ENCODE data around the gene MDGA2.
"Not testable (repeated sequence)": the region's sequence is repeated elsewhere in the genome, so short reads cannot be mapped to it uniquely, and the experiment has no call there.

Gene MDGA2

DNA sequence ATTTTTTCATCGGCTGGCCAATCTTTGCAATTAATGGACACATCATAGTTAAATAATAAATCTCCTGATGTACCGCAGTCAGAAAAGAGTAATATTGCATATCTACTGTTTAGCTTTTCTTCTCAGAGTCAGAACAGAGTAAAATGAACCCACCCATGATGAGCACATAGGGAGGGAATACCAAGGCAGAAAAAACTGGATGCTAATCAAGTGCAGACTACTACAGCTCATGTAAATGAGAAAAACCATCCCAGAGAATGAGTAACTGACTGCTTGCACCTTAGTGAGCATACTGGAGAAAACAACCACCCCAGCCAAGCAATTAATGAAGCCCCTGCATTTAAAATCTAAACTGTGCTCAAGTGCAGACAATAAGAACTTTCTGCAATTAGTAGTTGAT is 483.7 kb downstream of the MDGA2 start:
- no peak overlapping the region for H3K27ac ChIP-seq

DNA sequence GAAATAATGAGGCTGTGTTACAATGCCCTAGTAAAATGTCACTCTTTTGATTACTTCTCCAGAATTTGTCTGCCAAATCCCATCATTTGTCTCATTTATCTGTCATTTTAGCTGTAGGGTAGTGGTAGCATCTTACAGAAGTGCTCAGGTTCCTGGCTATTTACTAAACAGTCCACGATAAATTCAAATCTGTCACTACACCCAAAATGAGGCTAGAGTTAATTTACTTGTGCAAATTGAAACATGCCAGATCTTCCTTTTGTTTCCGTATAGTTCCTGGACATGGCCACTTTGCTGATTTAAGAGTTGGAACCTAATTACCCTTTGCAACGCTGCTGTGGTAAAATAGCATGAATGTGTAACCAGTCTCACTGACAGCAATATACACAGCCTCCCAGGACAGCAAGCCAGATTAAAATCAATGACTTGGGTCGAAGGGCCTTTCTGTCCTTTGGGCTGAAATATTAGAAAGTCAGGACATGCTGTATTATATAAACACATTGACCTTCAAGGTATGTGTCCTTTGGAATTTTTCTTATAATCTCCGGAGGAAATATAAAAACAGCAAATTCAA is 485.4 kb downstream of the MDGA2 start:
- TF ChIP-seq, protein P1, sequence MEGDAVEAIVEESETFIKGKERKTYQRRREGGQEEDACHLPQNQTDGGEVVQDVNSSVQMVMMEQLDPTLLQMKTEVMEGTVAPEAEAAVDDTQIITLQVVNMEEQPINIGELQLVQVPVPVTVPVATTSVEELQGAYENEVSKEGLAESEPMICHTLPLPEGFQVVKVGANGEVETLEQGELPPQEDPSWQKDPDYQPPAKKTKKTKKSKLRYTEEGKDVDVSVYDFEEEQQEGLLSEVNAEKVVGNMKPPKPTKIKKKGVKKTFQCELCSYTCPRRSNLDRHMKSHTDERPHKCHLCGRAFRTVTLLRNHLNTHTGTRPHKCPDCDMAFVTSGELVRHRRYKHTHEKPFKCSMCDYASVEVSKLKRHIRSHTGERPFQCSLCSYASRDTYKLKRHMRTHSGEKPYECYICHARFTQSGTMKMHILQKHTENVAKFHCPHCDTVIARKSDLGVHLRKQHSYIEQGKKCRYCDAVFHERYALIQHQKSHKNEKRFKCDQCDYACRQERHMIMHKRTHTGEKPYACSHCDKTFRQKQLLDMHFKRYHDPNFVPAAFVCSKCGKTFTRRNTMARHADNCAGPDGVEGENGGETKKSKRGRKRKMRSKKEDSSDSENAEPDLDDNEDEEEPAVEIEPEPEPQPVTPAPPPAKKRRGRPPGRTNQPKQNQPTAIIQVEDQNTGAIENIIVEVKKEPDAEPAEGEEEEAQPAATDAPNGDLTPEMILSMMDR (conservative IDR thresholded peaks at IDR 0.05), result no peak

More for the DNA sequence above, 483.7 kb downstream of the MDGA2 start:
- TF ChIP-seq, protein P1 (conservative IDR thresholded peaks at IDR 0.05), result no peak

DNA sequence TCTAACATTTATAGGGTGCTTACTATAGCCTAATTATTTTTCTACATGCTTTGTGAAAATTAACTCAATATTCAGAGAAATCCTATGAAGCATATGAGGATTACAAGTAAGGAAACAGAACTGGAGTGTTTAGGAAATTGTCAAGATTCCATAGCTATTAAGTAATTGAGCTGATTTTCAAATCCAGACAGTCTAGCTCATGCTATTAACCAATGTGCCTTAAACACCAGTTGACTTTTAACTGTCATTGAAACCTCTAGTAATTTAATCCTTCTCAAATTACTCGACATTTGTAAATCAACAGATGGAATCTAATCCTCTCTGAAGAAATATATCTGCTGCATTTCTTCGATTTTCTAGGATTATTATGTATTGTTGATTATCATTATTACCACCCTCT is 488.9 kb downstream of the MDGA2 start:
- H3K27ac ChIP-seq, result no peak overlapping the region
- TF ChIP-seq, protein P1 (conservative IDR thresholded peaks at IDR 0.05), result no peak

More for the DNA sequence above, 485.4 kb downstream of the MDGA2 start:
- no peak overlapping the region for H3K27ac ChIP-seq

DNA sequence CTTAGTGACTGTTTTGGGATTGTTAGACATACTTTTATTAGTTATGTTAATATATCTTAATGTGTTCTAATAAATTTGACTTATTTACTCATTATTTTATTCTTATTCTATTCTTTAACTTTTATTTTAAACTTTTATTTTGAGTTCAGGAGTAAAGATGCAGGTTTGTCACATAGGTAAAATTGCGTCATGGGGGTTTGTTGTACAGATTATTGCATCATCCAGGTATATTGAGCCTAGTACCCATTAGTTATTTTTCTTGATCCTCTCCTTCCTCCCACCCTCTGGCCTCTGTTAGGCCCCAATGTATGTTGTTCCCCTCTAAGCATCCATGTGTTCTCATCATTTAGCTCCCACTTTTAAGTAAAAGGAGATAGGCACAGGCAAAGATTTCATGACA is 495.5 kb downstream of the MDGA2 start:
- no peak overlapping the region for H3K27ac ChIP-seq
- TF ChIP-seq, protein P1 (conservative IDR thresholded peaks at IDR 0.05), result no peak

GRCh38 chr14:47171896-47172295 is 503.5 kb downstream of the MDGA2 start:
- not testable (repeated sequence) for H3K27ac ChIP-seq

GRCh38 chr14:47167402-47167801 is 508.0 kb downstream of the MDGA2 start:
- no peak overlapping the region for H3K27ac ChIP-seq
- TF ChIP-seq, protein P1 (conservative IDR thresholded peaks at IDR 0.05), result no peak

- H3K27ac ChIP-seq, result no peak overlapping the region
- TF ChIP-seq, protein P1 (conservative IDR thresholded peaks at IDR 0.05), result no peak
Observed at GRCh38 chr14:47155395-47155794, 520.0 kb downstream of the MDGA2 start.

- TF ChIP-seq, protein P1 (conservative IDR thresholded peaks at IDR 0.05), result no peak
- no peak overlapping the region for H3K27ac ChIP-seq
Observed at GRCh38 chr14:47154276-47154797, 521.1 kb downstream of the MDGA2 start.

Measured in VCaP (cell line).